ENCODE measurements around the gene C4orf50.

DNA sequence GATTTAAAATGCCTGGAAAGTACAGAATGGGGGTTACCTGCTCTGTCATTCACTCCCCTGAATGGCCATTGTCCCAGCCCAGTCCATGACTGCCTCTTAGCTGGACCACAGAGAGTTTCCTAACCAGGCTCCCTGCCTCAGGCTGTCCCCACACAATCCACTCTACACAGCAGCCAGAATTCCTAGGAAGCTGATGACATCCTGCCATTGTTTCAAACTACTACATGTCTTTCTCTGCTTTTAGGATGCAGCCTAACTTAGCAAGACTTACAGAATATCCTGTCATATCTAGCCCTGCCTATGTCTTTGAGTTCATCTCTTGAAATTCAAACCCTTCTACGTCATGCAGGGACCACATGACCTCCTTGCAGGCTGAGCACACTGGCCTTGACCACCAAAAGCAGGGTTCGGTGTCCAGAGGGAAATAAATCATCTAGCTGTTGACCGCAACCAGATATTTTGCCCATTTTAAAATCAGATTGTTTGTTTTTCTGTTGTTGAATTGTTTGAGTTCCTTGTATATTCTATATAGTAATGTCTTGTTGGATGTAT lies 109.3 kb downstream of the C4orf50 start:
- TF ChIP-seq, protein P1, sequence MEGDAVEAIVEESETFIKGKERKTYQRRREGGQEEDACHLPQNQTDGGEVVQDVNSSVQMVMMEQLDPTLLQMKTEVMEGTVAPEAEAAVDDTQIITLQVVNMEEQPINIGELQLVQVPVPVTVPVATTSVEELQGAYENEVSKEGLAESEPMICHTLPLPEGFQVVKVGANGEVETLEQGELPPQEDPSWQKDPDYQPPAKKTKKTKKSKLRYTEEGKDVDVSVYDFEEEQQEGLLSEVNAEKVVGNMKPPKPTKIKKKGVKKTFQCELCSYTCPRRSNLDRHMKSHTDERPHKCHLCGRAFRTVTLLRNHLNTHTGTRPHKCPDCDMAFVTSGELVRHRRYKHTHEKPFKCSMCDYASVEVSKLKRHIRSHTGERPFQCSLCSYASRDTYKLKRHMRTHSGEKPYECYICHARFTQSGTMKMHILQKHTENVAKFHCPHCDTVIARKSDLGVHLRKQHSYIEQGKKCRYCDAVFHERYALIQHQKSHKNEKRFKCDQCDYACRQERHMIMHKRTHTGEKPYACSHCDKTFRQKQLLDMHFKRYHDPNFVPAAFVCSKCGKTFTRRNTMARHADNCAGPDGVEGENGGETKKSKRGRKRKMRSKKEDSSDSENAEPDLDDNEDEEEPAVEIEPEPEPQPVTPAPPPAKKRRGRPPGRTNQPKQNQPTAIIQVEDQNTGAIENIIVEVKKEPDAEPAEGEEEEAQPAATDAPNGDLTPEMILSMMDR (IDR thresholded peaks at IDR 0.05; ENCODE audit: insufficient read depth, low read length, poor library complexity, severe bottlenecking): no peak
- no peak for TF ChIP-seq EZH2phosphoT487 (conservative IDR thresholded peaks at IDR 0.05; ENCODE audit: low read length)

Measured in SU-DHL-6 (cell line).